Measurements from ENCODE around the gene DOCK10.

GRCh38 chr2:224813578-224813977, 228.7 kb downstream of the DOCK10 start:
- TF ChIP-seq CTCF (IDR thresholded peaks at IDR 0.05) (no peak), POLR2AphosphoS5 (IDR thresholded peaks at IDR 0.05; ENCODE audit: insufficient read depth in 1 of 2, low read depth in 1 of 2) (no peak), POLR2A (IDR thresholded peaks at IDR 0.05) (no peak)

Data from vagina (tissue), 2 donors.